Measurements from ENCODE around the gene ACTG1. TPM values are rescaled to one million over a fixed set of nuclear protein-coding genes. Genes with fewer than 3 reads are reported as not detected.

The ACTG1 gene
- total RNA-seq, result 5,469 and 6,757 TPM in 2 replicates

GRCh38 chr17:81512562-81513371 is at the start of gene ACTG1:
ACTG1 (minus strand) TSS chr17:81512799; CDS start chr17:81512354, 445 bp downstream.

GRCh38 chr17:81552244-81553017 is 39.8 kb upstream of the ACTG1 start, which contains the start of gene FAAP100:
FAAP100 (minus strand) TSS chr17:81552353; CDS start chr17:81552330, 23 bp downstream.

DNA sequence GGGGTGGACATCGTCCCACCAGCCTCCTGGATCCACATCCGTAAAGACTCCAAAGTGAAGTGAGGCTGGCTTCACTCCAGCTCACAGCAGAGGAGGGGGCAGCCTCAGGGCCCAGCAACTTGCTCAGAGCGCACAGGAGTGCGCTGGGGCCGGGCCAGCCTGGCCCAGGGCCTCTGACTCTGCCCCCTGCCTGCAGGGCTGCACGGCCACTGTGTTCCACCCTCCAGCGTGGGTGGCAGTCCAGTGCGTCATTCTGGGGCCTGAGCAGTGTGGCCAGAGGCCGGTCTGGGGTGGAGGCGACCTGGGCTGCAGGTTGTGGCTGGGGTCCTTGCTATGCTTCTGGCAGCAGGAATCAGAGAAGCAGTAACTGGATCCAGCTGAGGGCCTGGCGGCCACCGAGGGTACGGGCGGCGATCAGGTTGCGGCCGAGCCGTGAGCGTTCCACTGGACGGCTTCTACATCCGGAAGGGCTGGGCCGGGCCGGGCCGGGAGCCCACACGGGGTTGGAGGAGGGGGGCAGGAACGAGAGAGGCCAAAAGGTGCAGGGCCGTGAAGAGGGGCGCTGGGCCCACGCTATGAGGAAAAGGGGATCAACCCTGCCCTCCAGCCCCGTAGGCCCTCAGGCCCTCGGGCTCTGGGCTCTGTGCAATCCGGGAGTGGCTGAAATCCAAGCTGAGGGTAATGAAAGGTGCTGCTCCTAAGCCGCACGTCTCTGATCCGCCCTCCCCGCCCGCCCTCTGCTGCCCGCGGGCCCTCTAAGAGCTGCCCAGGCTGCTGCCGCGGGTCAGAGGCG is 15.2 kb upstream of the ACTG1 start, which contains the start of gene FSCN2:
Gene FSCN2 (plus strand): TSS at position 787 of the 793 bp plus-strand sequence. CDS start 155 bp downstream, outside the sequence.

Other genes starting within 250 kb of the ACTG1 start
- 38.6 and 43.8 TPM in 2 replicates for gene SLC38A10, start 217.5 kb downstream of the ACTG1 start, total RNA-seq
- 6.2 and 7.4 TPM in 2 replicates for gene BAHCC1, start 117.3 kb downstream of the ACTG1 start, total RNA-seq
- 0.59 and 2.2 TPM in 2 replicates for gene FSCN2, start 15.6 kb upstream of the ACTG1 start, total RNA-seq
- gene FAAP100, start 39.6 kb upstream of the ACTG1 start, total RNA-seq, result 28.3 and 36.9 TPM in 2 replicates
- 73.1 and 88.4 TPM in 2 replicates for gene NPLOC4, start 124.3 kb upstream of the ACTG1 start, total RNA-seq
- gene TSPAN10, start 124.4 kb upstream of the ACTG1 start, total RNA-seq, result 1.4 and 1.8 TPM in 2 replicates
- gene PDE6G, start 143.7 kb upstream of the ACTG1 start, total RNA-seq, result not detected in 2 replicates
- gene OXLD1, start 153.8 kb upstream of the ACTG1 start, total RNA-seq, result 29.7 and 30.5 TPM in 2 replicates
- 5.9 and 13.9 TPM in 2 replicates for gene CCDC137, start 153.9 kb upstream of the ACTG1 start, total RNA-seq
- gene ARL16, start 171.0 kb upstream of the ACTG1 start, total RNA-seq, result 19.1 and 26.8 TPM in 2 replicates
- 107 and 119 TPM in 2 replicates for gene HGS, start 171.2 kb upstream of the ACTG1 start, total RNA-seq
- gene MRPL12, start 190.6 kb upstream of the ACTG1 start, total RNA-seq, result 18.0 and 23.1 TPM in 2 replicates
- gene SLC25A10, start 199.5 kb upstream of the ACTG1 start, total RNA-seq, result 18.4 and 24.0 TPM in 2 replicates